ENCODE results near the gene RGL1. TPM values are rescaled to one million over a fixed set of nuclear protein-coding genes. Genes with fewer than 3 reads are reported as not detected.

The RGL1 gene
- total RNA-seq, 1 donor from 2014 or later = 15.0 TPM

- TF ChIP-seq EZH2phosphoT487 (IDR thresholded peaks at IDR 0.05) (no peak), EZH2 (IDR thresholded peaks at IDR 0.05) (no peak), CTCF (IDR thresholded peaks at IDR 0.05) (no peak)
- peaks cover 11% of the 10 kb centered on the region for H3K4me1 Mint-ChIP-seq
- H3K9me3 Mint-ChIP-seq = no peaks in the 10 kb centered on the region
- no peaks in the 10 kb centered on the region for H3K9me3 ChIP-seq (ENCODE audit: low read depth)
- no peaks in the 10 kb centered on the region for H3K36me3 ChIP-seq
- no peak overlapping the region for H3K27ac ChIP-seq
- H3K4me3 ChIP-seq = no peak overlapping the region
- H3K27me3 Mint-ChIP-seq (ENCODE audit: insufficient read depth, low read depth) = peaks cover 2% of the 10 kb centered on the region
- no peaks in the 10 kb centered on the region for H3K79me2 ChIP-seq (ENCODE audit: low read depth)
- peaks cover under 1% of the 10 kb centered on the region for H3K4me1 ChIP-seq
- H3K27me3 ChIP-seq = no peaks in the 10 kb centered on the region
- H3K9ac ChIP-seq = no peak overlapping the region
- no peak overlapping the region for H3K4me3 Mint-ChIP-seq
- no peak overlapping the region for H3K27ac Mint-ChIP-seq
- H4K20me1 ChIP-seq (ENCODE audit: low read depth) = no peaks in the 10 kb centered on the region
- no peak overlapping the region for H3K4me2 ChIP-seq
- H2AFZ ChIP-seq (replicated peaks) = no peak overlapping the region
- H3F3A ChIP-seq (ENCODE audit: low read depth) = no peaks in the 10 kb centered on the region
- peaks cover 60% of the 10 kb centered on the region for H3K36me3 Mint-ChIP-seq
- DNase-seq (ENCODE audit: low spot score) = no peak
These were observed 107.5 kb downstream of the RGL1 start for GRCh38 chr1:183912265-183912886.

- Mint-ChIP-seq H3K27me3 (ENCODE audit: insufficient read depth, low read depth) (peaks cover 2% of the 10 kb centered on the region), H3K4me1 (peaks cover 16% of the 10 kb centered on the region), H3K36me3 (peaks cover 56% of the 10 kb centered on the region), H3K4me3 (no peak overlapping the region), H3K27ac (no peak overlapping the region), H3K9me3 (no peaks in the 10 kb centered on the region)
- Histone ChIP-seq H3F3A (ENCODE audit: low read depth) (no peaks in the 10 kb centered on the region), H3K36me3 (no peaks in the 10 kb centered on the region), H3K27me3 (no peaks in the 10 kb centered on the region), H2AFZ (replicated peaks) (no peak overlapping the region), H4K20me1 (ENCODE audit: low read depth) (no peaks in the 10 kb centered on the region), H3K27ac (no peak overlapping the region), H3K4me1 (peaks cover 8% of the 10 kb centered on the region), H3K4me3 (no peak overlapping the region), H3K9me3 (ENCODE audit: low read depth) (no peaks in the 10 kb centered on the region), H3K9ac (no peak overlapping the region), H3K4me2 (no peak overlapping the region), H3K79me2 (ENCODE audit: low read depth) (no peaks in the 10 kb centered on the region)
- TF ChIP-seq CTCF (IDR thresholded peaks at IDR 0.05) = no peak
- no peak for TF ChIP-seq EZH2phosphoT487 (IDR thresholded peaks at IDR 0.05)
- TF ChIP-seq EZH2 (IDR thresholded peaks at IDR 0.05) = no peak
- no peak for DNase-seq (ENCODE audit: low spot score)
These were observed 108.7 kb downstream of the RGL1 start for GRCh38 chr1:183913567-183913993.

GRCh38 chr1:183914276-183914675 lies 109.4 kb downstream of the RGL1 start:
- H3K4me1 Mint-ChIP-seq = peaks cover 16% of the 10 kb centered on the region
- Histone ChIP-seq H3K27ac (no peak overlapping the region), H4K20me1 (ENCODE audit: low read depth) (no peaks in the 10 kb centered on the region), H2AFZ (replicated peaks) (no peak overlapping the region), H3K27me3 (no peaks in the 10 kb centered on the region), H3K4me2 (no peak overlapping the region), H3K36me3 (no peaks in the 10 kb centered on the region), H3K9ac (no peak overlapping the region), H3K4me1 (peaks cover 8% of the 10 kb centered on the region), H3K9me3 (ENCODE audit: low read depth) (no peaks in the 10 kb centered on the region), H3K79me2 (ENCODE audit: low read depth) (no peaks in the 10 kb centered on the region), H3F3A (ENCODE audit: low read depth) (no peaks in the 10 kb centered on the region), H3K4me3 (no peak overlapping the region)
- H3K27ac Mint-ChIP-seq = no peak overlapping the region
- H3K9me3 Mint-ChIP-seq = no peaks in the 10 kb centered on the region
- no peak overlapping the region for H3K4me3 Mint-ChIP-seq
- peaks cover 2% of the 10 kb centered on the region for H3K27me3 Mint-ChIP-seq (ENCODE audit: insufficient read depth, low read depth)
- no peak for DNase-seq (ENCODE audit: low spot score)
- peaks cover 49% of the 10 kb centered on the region for H3K36me3 Mint-ChIP-seq
- TF ChIP-seq EZH2phosphoT487 (IDR thresholded peaks at IDR 0.05) (no peak), EZH2 (IDR thresholded peaks at IDR 0.05) (no peak), CTCF (IDR thresholded peaks at IDR 0.05) (no peak)
